Kidney (tissue), 14 donors: Measurements from ENCODE around the gene GIT1. TPM values are rescaled to one million over a fixed set of nuclear protein-coding genes. Genes with fewer than 3 reads are reported as not detected.

Source experiments
- DNase-seq, 5 donors: peaks; one replicate each; pipeline ENCODE4 v3.0.0-alpha.2; 2013 to 2020
- FAIRE-seq: peaks from 2 replicates; lab custom pipeline; 2012; peaks lifted over from hg19 to GRCh38; lab: Jason Lieb, UNC
- H3K27ac ChIP-seq, 2 donors: one replicate each; pipeline ENCODE4 v1.7.0; 2013; ENCODE audit warnings: low read depth in 2 of 2, low read length in 2 of 2, inconsistent platforms in 1 of 2
- H3K27me3 ChIP-seq: one replicate; pipeline ENCODE4 v1.7.1; 2013; ENCODE audit warnings: low read length, inconsistent platforms; ENCODE audit not compliant: control insufficient read depth, insufficient read depth
- H3K36me3 ChIP-seq, 3 donors: one replicate each; pipeline versions ENCODE4 v1.7.0 to v1.7.1; 2013; ENCODE audit warnings: low read length in 3 of 3, control low read depth in 1 of 3, inconsistent platforms in 1 of 3; ENCODE audit not compliant: insufficient read depth in 3 of 3, control insufficient read depth in 2 of 3
- H3K4me1 ChIP-seq, 3 donors: one replicate each; pipeline versions ENCODE4 v1.7.0 to v1.7.1; 2013; ENCODE audit warnings: low read length in 3 of 3, inconsistent platforms in 1 of 3, low read depth in 1 of 3; ENCODE audit not compliant: control insufficient read depth in 2 of 3, insufficient read depth in 2 of 3
- H3K4me3 ChIP-seq, 3 donors: one replicate each; pipeline versions ENCODE4 v1.7.0 to v1.8.1; 2013; ENCODE audit warnings: low read length in 3 of 3, control low read depth in 1 of 3, inconsistent platforms in 1 of 3
- H3K9ac ChIP-seq, 3 donors: one replicate each; pipeline versions ENCODE4 v1.7.0 to v1.7.1; 2013; ENCODE audit warnings: low read length in 3 of 3, control low read depth in 1 of 3, inconsistent platforms in 1 of 3
- H3K9me3 ChIP-seq, 3 donors: one replicate each; pipeline versions ENCODE4 v1.7.0 to v1.7.1; 2013; ENCODE audit warnings: low read length in 3 of 3, control low read depth in 1 of 3, inconsistent platforms in 1 of 3; ENCODE audit not compliant: control insufficient read depth in 2 of 3, insufficient read depth in 1 of 3
- intact Hi-C: fragments of 100-400 bp; cut with DNase I; formaldehyde crosslinking; loops from one replicate; pipeline ENCODE4 v1.11.1; 2022
- polyA plus RNA-seq: library from polyadenylated mRNA; stranded (reverse); fragments of 350-450 nt; fragmentation: Illumina TruSeq; extraction: RNeasy Lipid Tissue Mini Kit (QIAGEN cat#74804); gene quantifications from one replicate; pipeline ENCODE4 v1.2.3, GENCODE V29; 2014; ENCODE audit warnings: low read depth, low replicate concordance; ENCODE audit not compliant: insufficient read depth
- total RNA-seq: library from RNA; stranded (reverse); fragmentation: NEBNext Ultra II Directional; extraction: Animal tissue kit (Norgen Biotek cat#: 25700); gene quantifications from one replicate; pipeline ENCODE4 v1.2.1, GENCODE V29; 2021
- TF ChIP-seq, protein P1 (sequence below): IDR thresholded peaks from 3 replicates; pipeline ENCODE4 v1.5.1; 2012; ENCODE audit warnings: mild to moderate bottlenecking, moderate library complexity, borderline replicate concordance; ENCODE audit not compliant: insufficient read depth; ENCODE audit errors: extremely low read depth
- donor health status: control.
- donor health status: control.
- donor health status: control.
- donor health status: control.
- donor health status: control.
- donor health status: DM: yes; HTN: yes; CAD: no.
- donor health status: Normal renal cell carcinoma (clear cell type).

The GIT1 gene
- total and polyA plus RNA-seq, 2 donors from 2014 or later, result 21.4 to 41.9 TPM

DNA sequence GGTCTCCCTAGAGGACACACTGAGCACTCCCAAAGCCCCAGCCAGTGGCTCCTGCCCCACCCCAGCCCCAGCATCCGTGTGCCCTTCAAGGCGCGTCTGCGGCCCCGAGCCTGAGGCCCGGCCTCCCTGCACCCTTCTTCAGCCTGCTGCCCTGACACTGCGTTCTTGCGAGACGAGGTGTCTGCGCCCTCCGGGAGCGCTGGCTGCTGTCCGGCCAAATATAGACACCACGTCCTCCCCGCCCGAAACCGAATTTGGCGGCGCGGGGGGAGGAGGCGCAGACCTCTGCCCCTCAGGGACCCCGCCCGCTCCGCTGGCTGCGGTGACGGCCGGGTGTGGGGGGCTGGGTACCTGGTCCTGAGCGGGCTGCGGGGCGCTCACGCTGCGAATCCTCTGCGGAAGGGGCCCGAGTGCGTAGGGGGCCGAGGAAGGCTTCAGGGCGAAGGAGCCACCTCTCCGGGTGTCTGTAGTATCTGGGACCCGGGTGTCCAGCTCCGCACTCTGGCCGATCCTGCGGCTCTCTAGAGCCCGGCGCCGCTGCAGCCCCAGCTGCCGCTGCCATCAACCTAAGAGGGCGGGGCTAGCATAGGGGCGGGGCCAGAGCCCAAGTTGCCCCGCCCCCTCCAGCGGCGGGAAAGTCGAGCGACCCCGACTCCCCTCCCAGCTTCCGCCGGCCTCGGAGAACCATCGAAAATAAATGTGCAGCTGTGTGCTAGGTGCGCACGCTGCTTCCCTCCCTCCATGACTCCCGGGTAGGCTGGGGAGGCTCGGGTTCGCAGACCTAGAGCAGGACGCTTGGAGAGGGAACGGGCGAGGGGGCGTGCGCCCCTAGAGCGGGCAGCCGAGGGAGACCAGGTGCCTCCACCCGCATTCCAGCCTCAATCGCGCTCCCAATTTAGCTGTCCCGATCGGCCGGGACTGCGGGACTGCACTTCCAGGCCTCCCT lies 33.2 kb upstream of the GIT1 start, which contains the start of gene CORO6:
Gene CORO6 (minus strand): TSS at position 576 of the 946 bp plus-strand sequence. CDS start 1,491 bp downstream, outside the sequence.
- H3K9me3 ChIP-seq, result no peaks in the 10 kb centered on the region
- TF ChIP-seq, protein P1, sequence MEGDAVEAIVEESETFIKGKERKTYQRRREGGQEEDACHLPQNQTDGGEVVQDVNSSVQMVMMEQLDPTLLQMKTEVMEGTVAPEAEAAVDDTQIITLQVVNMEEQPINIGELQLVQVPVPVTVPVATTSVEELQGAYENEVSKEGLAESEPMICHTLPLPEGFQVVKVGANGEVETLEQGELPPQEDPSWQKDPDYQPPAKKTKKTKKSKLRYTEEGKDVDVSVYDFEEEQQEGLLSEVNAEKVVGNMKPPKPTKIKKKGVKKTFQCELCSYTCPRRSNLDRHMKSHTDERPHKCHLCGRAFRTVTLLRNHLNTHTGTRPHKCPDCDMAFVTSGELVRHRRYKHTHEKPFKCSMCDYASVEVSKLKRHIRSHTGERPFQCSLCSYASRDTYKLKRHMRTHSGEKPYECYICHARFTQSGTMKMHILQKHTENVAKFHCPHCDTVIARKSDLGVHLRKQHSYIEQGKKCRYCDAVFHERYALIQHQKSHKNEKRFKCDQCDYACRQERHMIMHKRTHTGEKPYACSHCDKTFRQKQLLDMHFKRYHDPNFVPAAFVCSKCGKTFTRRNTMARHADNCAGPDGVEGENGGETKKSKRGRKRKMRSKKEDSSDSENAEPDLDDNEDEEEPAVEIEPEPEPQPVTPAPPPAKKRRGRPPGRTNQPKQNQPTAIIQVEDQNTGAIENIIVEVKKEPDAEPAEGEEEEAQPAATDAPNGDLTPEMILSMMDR, result no peak
- DNase-seq (peak; percentile 80 to 87 (median 84)), FAIRE-seq (no peak)
- no peak within 1 kb of the TSS for H3K9ac ChIP-seq
- peak within 1 kb of the TSS in 2 of 3 donors; percentile 36 to 49 for H3K4me3 ChIP-seq
- H3K27me3 ChIP-seq, result peaks cover 7% of the 10 kb centered on the region
- intact Hi-C loops, result no loop called here
- H3K4me1 ChIP-seq, result peaks cover 0 to 13% (median 1%) of the 10 kb centered on the region in 3 donors
- no peak within 1 kb of the TSS for H3K27ac ChIP-seq
- H3K36me3 ChIP-seq, result no peaks in the 10 kb centered on the region

DNA sequence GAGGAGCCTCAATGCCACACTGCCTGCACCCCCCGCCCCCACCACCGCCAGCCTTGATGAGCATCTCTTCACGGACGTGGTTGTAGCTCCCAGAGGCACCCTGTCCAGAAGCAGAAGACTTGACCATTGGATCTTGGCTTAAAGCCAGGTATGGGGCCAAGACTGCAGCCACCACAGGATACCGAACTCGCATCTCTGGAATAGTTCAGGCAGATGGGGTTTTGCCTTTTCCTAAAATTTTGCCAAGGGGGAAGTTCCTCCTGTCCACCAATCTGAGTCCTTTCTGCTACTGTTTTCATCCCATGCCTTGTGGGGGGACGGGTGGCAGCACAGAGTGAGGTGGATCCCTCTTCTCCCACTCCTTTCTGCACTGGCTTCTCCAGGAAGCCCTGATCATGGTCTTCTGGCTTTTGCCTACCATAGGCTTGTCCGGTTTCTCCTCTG lies 32.3 kb upstream of the GIT1 start:
- no peak for FAIRE-seq
- Histone ChIP-seq H3K27ac (no peak overlapping the region), H3K4me1 (peaks cover 0 to 21% (median 5%) of the 10 kb centered on the region in 3 donors), H3K9me3 (no peaks in the 10 kb centered on the region), H3K27me3 (peaks cover 14% of the 10 kb centered on the region), H3K4me3 (no peak overlapping the region), H3K9ac (no peak overlapping the region), H3K36me3 (no peaks in the 10 kb centered on the region)
- TF ChIP-seq, protein P1, result no peak
- peak in 1 of 5 donors; percentile 12 for DNase-seq
- intact Hi-C loops, result no loop called here

DNA sequence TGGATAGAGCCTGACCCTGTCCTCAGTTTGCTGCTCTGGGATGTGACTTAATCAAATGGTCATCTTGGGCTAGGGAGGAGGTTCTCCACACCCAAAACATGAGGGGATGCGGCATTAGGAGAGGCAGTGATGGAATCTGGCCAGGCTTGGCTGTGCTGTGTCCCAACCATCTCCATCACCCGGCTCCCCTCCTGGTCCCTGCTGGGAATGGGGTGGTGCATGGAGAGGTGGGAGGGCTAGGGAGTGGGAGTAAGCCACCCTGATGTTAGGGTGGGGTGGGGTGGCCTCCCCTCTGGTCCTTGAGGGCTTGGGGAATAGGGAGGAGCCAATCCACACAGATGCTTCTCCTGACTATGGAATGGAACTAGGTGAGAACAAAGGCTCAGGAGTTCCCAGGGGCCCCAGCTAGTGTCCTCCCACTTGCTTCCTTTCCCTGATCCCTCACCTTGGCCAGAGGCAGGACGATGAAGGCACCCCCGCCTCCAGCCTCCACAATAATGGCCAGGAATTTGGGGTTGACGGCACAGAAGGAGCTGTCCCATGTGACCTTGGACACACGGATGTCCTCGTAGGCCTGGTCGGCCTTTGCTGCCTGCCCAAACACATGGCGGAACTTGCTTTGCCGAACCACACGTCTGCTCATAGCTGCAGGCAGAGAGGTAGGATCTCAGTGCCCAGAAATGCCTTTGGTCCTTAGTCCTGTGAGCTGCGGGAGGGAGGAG lies 31.5 kb upstream of the GIT1 start:
- H3K4me1 ChIP-seq, result peaks cover 0 to 30% (median 13%) of the 10 kb centered on the region in 3 donors
- no peak overlapping the region for H3K4me3 ChIP-seq
- no peak for DNase-seq

More for the DNA sequence above, 31.5 kb upstream of the GIT1 start:
- intact Hi-C loops, result no loop called here
- no peak for FAIRE-seq
- Histone ChIP-seq H3K27me3 (peaks cover 22% of the 10 kb centered on the region), H3K9me3 (no peaks in the 10 kb centered on the region), H3K27ac (no peak overlapping the region), H3K9ac (no peak overlapping the region), H3K36me3 (no peaks in the 10 kb centered on the region)
- TF ChIP-seq, protein P1, result no peak
